ENCODE results near the gene CDH12.
"Not testable (repeated sequence)": the region's sequence is repeated elsewhere in the genome, so short reads cannot be mapped to it uniquely, and the experiment has no call there.

Gene CDH12

GRCh38 chr5:22250528-22250927 lies 602.6 kb downstream of the CDH12 start:
- DNase-seq: no peak

- DNase-seq: no peak
Observed at GRCh38 chr5:22249209-22249729, 603.9 kb downstream of the CDH12 start.

- no peak for DNase-seq
Observed at GRCh38 chr5:22245770-22246169, 607.4 kb downstream of the CDH12 start.

GRCh38 chr5:22242532-22242931 lies 610.6 kb downstream of the CDH12 start:
- DNase-seq: no peak

- DNase-seq: no peak
Observed at GRCh38 chr5:22238047-22238446, 615.1 kb downstream of the CDH12 start.

- no peak for DNase-seq
Observed at GRCh38 chr5:22226423-22226822, 626.7 kb downstream of the CDH12 start.

GRCh38 chr5:22223079-22223478 lies 630.1 kb downstream of the CDH12 start:
- no peak for DNase-seq

- not testable (repeated sequence) for DNase-seq
Observed at GRCh38 chr5:22213703-22214495, 639.2 kb downstream of the CDH12 start.

- DNase-seq: not testable (repeated sequence)
Observed at GRCh38 chr5:22212254-22212991, 640.7 kb downstream of the CDH12 start.

GRCh38 chr5:22208463-22208862 lies 644.7 kb downstream of the CDH12 start:
- DNase-seq: not testable (repeated sequence)

- DNase-seq: not testable (repeated sequence)
Observed at GRCh38 chr5:22188651-22189050, 664.5 kb downstream of the CDH12 start.

- DNase-seq: not testable (repeated sequence)
Observed at GRCh38 chr5:22187632-22188228, 665.4 kb downstream of the CDH12 start.

- not testable (repeated sequence) for DNase-seq
Observed at GRCh38 chr5:22169226-22169625, 683.9 kb downstream of the CDH12 start.

- DNase-seq: not testable (repeated sequence)
Observed at GRCh38 chr5:22168704-22169103, 684.4 kb downstream of the CDH12 start.

GRCh38 chr5:22165931-22166330 lies 687.2 kb downstream of the CDH12 start:
- DNase-seq: not testable (repeated sequence)

GRCh38 chr5:22164910-22165748 lies 688.0 kb downstream of the CDH12 start:
- not testable (repeated sequence) for DNase-seq

GRCh38 chr5:22156953-22157352 lies 696.2 kb downstream of the CDH12 start:
- not testable (repeated sequence) for DNase-seq

GRCh38 chr5:22154779-22155178 lies 698.4 kb downstream of the CDH12 start:
- not testable (repeated sequence) for DNase-seq

- not testable (repeated sequence) for DNase-seq
Observed at GRCh38 chr5:22151801-22152200, 701.3 kb downstream of the CDH12 start.

- not testable (repeated sequence) for DNase-seq
Observed at GRCh38 chr5:22140418-22140817, 712.7 kb downstream of the CDH12 start.

GRCh38 chr5:22139662-22140300 lies 713.4 kb downstream of the CDH12 start:
- DNase-seq: not testable (repeated sequence)

- DNase-seq: no peak
Observed at GRCh38 chr5:22111320-22111719, 741.8 kb downstream of the CDH12 start.
